Smooth muscle cell (in vitro differentiated cells): ENCODE results near the gene LRRC26. TPM values are rescaled to one million over a fixed set of nuclear protein-coding genes. Genes with fewer than 3 reads are reported as not detected.
A peak's percentile ranks its signal among the peaks of the same experiment; 100 is the strongest.

ENCODE experiments used
- DNase-seq: peaks from one replicate; lab custom pipeline; 2025; ENCODE audit not compliant: unreplicated experiment; lab: John Stamatoyannopoulos, UW
- H2AFZ ChIP-seq: fragments of 200-600 bp; sonication (generic); 2 replicates; pipeline ENCODE4 v1.6.0; 2016; ENCODE audit warnings: antibody characterized with exemption, low read depth, mild to moderate bottlenecking
- H3F3A ChIP-seq: fragments of 200-600 bp; sonication (generic); 2 replicates; pipeline ENCODE4 v1.6.0; 2017; ENCODE audit warnings: antibody characterized with exemption, low read depth
- H3K27ac ChIP-seq: fragments of 200-600 bp; sonication (generic); 2 replicates; pipeline ENCODE4 v1.5.1; 2016; ENCODE audit warnings: low read depth, mild to moderate bottlenecking
- H3K27me3 ChIP-seq: fragments of 200-600 bp; sonication (generic); 2 replicates; pipeline ENCODE4 v1.6.1; 2016; ENCODE audit warnings: low read depth, mild to moderate bottlenecking
- H3K36me3 ChIP-seq: fragments of 200-600 bp; sonication (generic); 2 replicates; pipeline ENCODE4 v1.5.1; 2016; ENCODE audit warnings: low read depth
- H3K4me1 ChIP-seq: fragments of 200-600 bp; sonication (generic); 2 replicates; pipeline ENCODE4 v1.5.1; 2016; ENCODE audit warnings: low read depth
- H3K4me2 ChIP-seq: fragments of 200-600 bp; sonication (generic); 2 replicates; pipeline ENCODE4 v1.6.0; 2016; ENCODE audit warnings: mild to moderate bottlenecking
- H3K4me3 ChIP-seq: fragments of 200-600 bp; sonication (generic); 2 replicates; pipeline ENCODE4 v1.5.1; 2016; ENCODE audit warnings: mild to moderate bottlenecking
- H3K79me2 ChIP-seq: fragments of 200-600 bp; sonication (generic); 2 replicates; pipeline ENCODE4 v1.6.0; 2016; ENCODE audit warnings: low read depth, mild to moderate bottlenecking
- H3K9ac ChIP-seq: fragments of 200-600 bp; sonication (generic); 2 replicates; pipeline ENCODE4 v1.6.0; 2016; ENCODE audit warnings: low read depth
- H3K9me3 ChIP-seq: fragments of 200-600 bp; sonication (generic); replicated peaks from 2 replicates; pipeline ENCODE4 v1.5.1; 2016; ENCODE audit warnings: low read depth
- H4K20me1 ChIP-seq: fragments of 200-600 bp; sonication (generic); 2 replicates; pipeline ENCODE4 v1.6.0; 2016; ENCODE audit warnings: low read depth
- CTCF ChIP-seq: fragments of 200-600 bp; sonication (generic); IDR thresholded peaks from 2 replicates; pipeline ENCODE4 v1.5.1; 2017; ENCODE audit warnings: borderline replicate concordance, mild to moderate bottlenecking, antibody characterized with exemption; ENCODE audit not compliant: insufficient read depth, poor library complexity, severe bottlenecking
- WGBS: methylation state at CpG from one replicate; pipeline ENCODE4 v1.1.7; 2016; ENCODE audit warnings: low lambda C conversion rate; 5-methylcytosine and 5-hydroxymethylcytosine counted together
- polyA plus RNA-seq: library from polyadenylated mRNA; unstranded; fragments of >200 nt; fragmentation: Nextera tagmentation; extraction: Ambion mirVana; gene quantifications from 2 replicates; pipeline ENCODE4 v1.2.1, GENCODE V29; 2016
- total RNA-seq: library from RNA; depleted of rRNA; stranded (reverse); fragments of >200 nt; gene quantifications from 2 replicates; pipeline ENCODE4 v1.2.3, GENCODE V29; 2014

LRRC26 gene
- total and polyA plus RNA-seq, 2 experiments from 2014 or later: not detected

DNA sequence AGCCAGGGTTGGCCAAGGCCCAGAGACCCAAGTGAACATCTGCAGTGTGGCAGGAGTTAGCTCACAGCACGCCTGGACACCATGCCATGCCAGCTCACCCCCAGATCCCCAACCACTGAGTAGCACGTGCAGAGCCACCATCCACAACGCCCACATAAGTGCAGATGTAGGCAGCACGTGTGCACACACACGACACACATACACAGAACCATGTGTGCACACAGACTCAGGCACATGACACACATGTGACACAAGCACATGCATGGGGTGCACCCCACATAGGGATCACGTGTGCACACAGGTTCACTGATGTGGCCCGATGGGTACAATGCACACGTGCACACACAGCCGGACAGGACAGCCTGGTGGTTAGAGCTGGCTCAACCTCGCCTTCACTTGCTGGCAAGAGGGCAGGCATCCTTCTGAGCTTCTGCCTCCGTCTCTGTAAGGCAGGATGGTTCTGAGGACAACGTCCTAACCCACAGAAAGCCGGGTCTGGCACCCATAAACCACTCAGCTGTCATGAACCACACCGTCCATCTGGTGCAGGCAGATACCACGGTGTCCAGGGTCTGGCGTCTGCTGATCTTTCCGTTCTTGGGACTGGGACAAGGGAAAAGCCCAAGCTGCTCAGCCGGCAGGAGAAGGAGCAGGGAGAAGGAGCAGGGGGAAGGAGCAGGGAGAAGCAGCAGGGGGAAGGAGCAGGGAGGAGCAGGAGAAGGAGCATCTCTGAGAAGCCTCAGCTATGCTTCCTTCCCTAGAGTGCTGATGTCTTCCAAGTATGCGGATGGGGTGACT is 12.0 kb downstream of the LRRC26 start:
- DNase-seq: no peak
- no peak for TF ChIP-seq CTCF
- H3F3A ChIP-seq: no peaks in the 10 kb centered on the region

GRCh38 chr9:137156567-137157375 is 13.1 kb downstream of the LRRC26 start:
- WGBS: 34% methylated on average over 44 of the region's 65 CpGs

More for the DNA sequence above, 12.0 kb downstream of the LRRC26 start:
- Histone ChIP-seq H2AFZ (no peak overlapping the region), H3K79me2 (no peaks in the 10 kb centered on the region), H3K4me2 (no peak overlapping the region), H3K9ac (no peak overlapping the region), H3K36me3 (no peaks in the 10 kb centered on the region), H3K4me3 (no peak overlapping the region), H4K20me1 (no peaks in the 10 kb centered on the region), H3K27ac (no peak overlapping the region), H3K9me3 (no peaks in the 10 kb centered on the region), H3K4me1 (no peaks in the 10 kb centered on the region), H3K27me3 (peaks cover 74% of the 10 kb centered on the region)
- 78% methylated on average over 19 of the region's 19 CpGs for WGBS

DNA sequence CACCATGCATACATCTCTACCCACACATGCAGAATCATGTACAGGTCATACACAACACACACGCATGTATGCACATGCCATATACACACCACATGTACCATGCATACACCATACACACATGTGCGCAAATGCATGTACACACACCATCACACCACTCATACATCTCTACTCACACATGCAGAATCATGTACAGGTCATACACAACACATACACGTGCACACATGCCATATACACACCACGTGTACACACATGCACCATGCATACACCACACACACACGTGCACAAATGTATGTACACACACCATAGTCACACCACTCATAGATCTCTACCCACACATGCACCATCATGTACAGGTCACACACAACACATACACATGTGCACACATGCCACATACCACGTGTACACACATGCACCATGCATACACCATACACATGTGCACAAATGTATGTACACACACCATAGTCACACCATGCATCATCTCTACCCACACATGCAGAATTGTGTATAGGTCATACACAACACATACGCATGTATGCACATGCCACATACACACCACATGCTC is 16.9 kb downstream of the LRRC26 start:
- Histone ChIP-seq H4K20me1 (no peaks in the 10 kb centered on the region), H3F3A (no peaks in the 10 kb centered on the region), H3K9me3 (no peaks in the 10 kb centered on the region), H3K4me1 (no peaks in the 10 kb centered on the region), H3K27me3 (peaks cover 29% of the 10 kb centered on the region), H3K36me3 (no peaks in the 10 kb centered on the region), H2AFZ (no peak overlapping the region), H3K4me2 (no peak overlapping the region), H3K9ac (no peak overlapping the region), H3K4me3 (no peak overlapping the region), H3K27ac (no peak overlapping the region), H3K79me2 (no peaks in the 10 kb centered on the region)
- TF ChIP-seq CTCF: no peak
- WGBS: 94% methylated on average over 7 of the region's 7 CpGs
- no peak for DNase-seq

More at GRCh38 chr9:137156567-137157375, 13.1 kb downstream of the LRRC26 start:
- no peaks in the 10 kb centered on the region for H3K9me3 ChIP-seq
- H3F3A ChIP-seq: no peaks in the 10 kb centered on the region
- no peaks in the 10 kb centered on the region for H3K4me1 ChIP-seq
- H3K4me2 ChIP-seq: peak overlapping the region; percentile 75
- no peaks in the 10 kb centered on the region for H3K36me3 ChIP-seq
- no peak overlapping the region for H3K27ac ChIP-seq
- H3K79me2 ChIP-seq: no peaks in the 10 kb centered on the region
- H2AFZ ChIP-seq: no peak overlapping the region
- DNase-seq: no peak
- H3K9ac ChIP-seq: no peak overlapping the region
- H3K27me3 ChIP-seq: peaks cover 64% of the 10 kb centered on the region
- no peak for TF ChIP-seq CTCF
- H3K4me3 ChIP-seq: peak overlapping the region; percentile 5
- no peaks in the 10 kb centered on the region for H4K20me1 ChIP-seq
